MCF 10A (cell line): Measurements from ENCODE around the gene SLC35A5. TPM values are rescaled to one million over a fixed set of nuclear protein-coding genes. Genes with fewer than 3 reads are reported as not detected.

Source experiments
- BruUV-seq: library from RNA; stranded (reverse); fragments of 400-500 nt; replicated peaks from 2 replicates; lab custom pipeline; 2021; lab: Mats Ljungman, UMichigan
- CTCF ChIA-PET: fragments of 300-600 bp; sonication (Branson Sonifier 250); formaldehyde crosslinking; extraction: SDS; loops from one replicate; lab custom pipeline; 2021; ENCODE audit warnings: antibody characterized with exemption, inconsistent platforms; lab: Yijun Ruan, JAX
- POLR2A ChIA-PET: fragments of 300-600, 350-650 bp; sonication (Branson Sonifier 250); formaldehyde crosslinking; extraction: SDS; loops from one replicate; lab custom pipeline; 2020; ENCODE audit warnings: antibody characterized with exemption, inconsistent platforms; lab: Yijun Ruan, JAX
- DNase-seq: peaks from one replicate; pipeline ENCODE4 v3.0.0-alpha.2; 2018; ENCODE audit not compliant: unreplicated experiment
- H3K27ac Mint-ChIP-seq: one replicate; pipeline ENCODE4 v1.8.0; 2022; ENCODE audit warnings: mild to moderate bottlenecking, low read depth, mixed read lengths; ENCODE audit not compliant: unreplicated experiment
- H3K27me3 Mint-ChIP-seq: one replicate; pipeline ENCODE4 v1.8.0; 2022; ENCODE audit warnings: mixed read lengths; ENCODE audit not compliant: insufficient read depth, unreplicated experiment
- H3K36me3 Mint-ChIP-seq: one replicate; pipeline ENCODE4 v1.8.0; 2022; ENCODE audit warnings: mild to moderate bottlenecking, moderate library complexity, mixed read lengths; ENCODE audit not compliant: insufficient read depth, unreplicated experiment
- H3K4me1 Mint-ChIP-seq: one replicate; pipeline ENCODE4 v1.8.0; 2022; ENCODE audit warnings: mixed read lengths; ENCODE audit not compliant: insufficient read depth, unreplicated experiment
- H3K4me3 Mint-ChIP-seq: one replicate; pipeline ENCODE4 v1.8.0; 2022; ENCODE audit warnings: mild to moderate bottlenecking, moderate library complexity, mixed read lengths; ENCODE audit not compliant: unreplicated experiment
- H3K9me3 Mint-ChIP-seq: one replicate; pipeline ENCODE4 v1.8.0; 2022; ENCODE audit warnings: mixed read lengths; ENCODE audit not compliant: unreplicated experiment
- CTCF ChIP-seq: fragments of 200-600 bp; IDR thresholded peaks from one replicate; pipeline ENCODE4 v1.8.0; 2022; ENCODE audit warnings: antibody characterized with exemption, mild to moderate bottlenecking; ENCODE audit not compliant: unreplicated experiment
- intact Hi-C: fragments of 100-400 bp; cut with micrococcal nuclease; formaldehyde crosslinking; loops from 2 replicates; pipeline ENCODE4 v1.14.1; 2022
- total RNA-seq: library from RNA; stranded (reverse); gene quantifications from 2 replicates; pipeline ENCODE4 v1.2.3, GENCODE V29; 2022

The SLC35A5 gene
- total RNA-seq, 1 experiment from 2014 or later, result 26.7 TPM

GRCh38 chr3:112627919-112628466 is 66.1 kb downstream of the SLC35A5 start:
- Mint-ChIP-seq H3K9me3 (no peaks in the 10 kb centered on the region), H3K4me1 (peaks cover 8% of the 10 kb centered on the region), H3K4me3 (no peak overlapping the region), H3K27me3 (no peaks in the 10 kb centered on the region), H3K27ac (no peak overlapping the region), H3K36me3 (no peaks in the 10 kb centered on the region)
- intact Hi-C loops, result no loop called here
- POLR2A ChIA-PET, result interaction anchor here (0.6 kb wide), 1 partner anchor 14 kb away, joined by 3 read pairs; no protein-coding TSS in a partner anchor
- no peak for DNase-seq
- CTCF ChIA-PET, result interaction anchor here (0.6 to 3.1 kb wide), 8 partner anchors 10 to 351 kb away, joined by 3 to 20 read pairs (median 4); no protein-coding TSS in a partner anchor
- no peak for TF ChIP-seq CTCF
- no TSS peak for BruUV-seq

- intact Hi-C loops, result no loop called here
- DNase-seq, result peak; percentile 79
- BruUV-seq, result no TSS peak
- ChIA-PET CTCF (interaction anchor here (0.6 to 3.1 kb wide), 6 partner anchors 13 to 723 kb away, joined by 3 to 20 read pairs (median 3); no protein-coding TSS in a partner anchor), POLR2A (interaction anchor here (0.9 to 1.6 kb wide), 3 partner anchors 12 to 47 kb away, joined by 3 to 8 read pairs (median 4); no protein-coding TSS in a partner anchor)
- Mint-ChIP-seq H3K4me1 (peaks cover 13% of the 10 kb centered on the region), H3K27me3 (no peaks in the 10 kb centered on the region), H3K27ac (peak overlapping the region; percentile 6), H3K4me3 (peak overlapping the region; percentile 29), H3K36me3 (no peaks in the 10 kb centered on the region), H3K9me3 (no peaks in the 10 kb centered on the region)
- no peak for TF ChIP-seq CTCF
Observed at GRCh38 chr3:112629425-112629824, 67.6 kb downstream of the SLC35A5 start.

- Mint-ChIP-seq H3K36me3 (no peaks in the 10 kb centered on the region), H3K27me3 (no peaks in the 10 kb centered on the region), H3K4me1 (peaks cover 7% of the 10 kb centered on the region), H3K27ac (no peak overlapping the region), H3K4me3 (no peak overlapping the region), H3K9me3 (no peaks in the 10 kb centered on the region)
- no peak for DNase-seq
- BruUV-seq, result no TSS peak
- no peak for TF ChIP-seq CTCF
- CTCF ChIA-PET, result interaction anchor here (0.9 kb wide), 1 partner anchor 49 kb away, joined by 4 read pairs; no protein-coding TSS in a partner anchor
- POLR2A ChIA-PET, result interaction anchor here (0.5 to 1.1 kb wide), 2 partner anchors 10 to 143 kb away, joined by 3 read pairs; no protein-coding TSS in a partner anchor
- intact Hi-C loops, result no loop called here
Observed at GRCh38 chr3:112631257-112631656, 69.4 kb downstream of the SLC35A5 start.

- Mint-ChIP-seq H3K4me3 (no peak overlapping the region), H3K9me3 (no peaks in the 10 kb centered on the region), H3K27ac (no peak overlapping the region), H3K4me1 (peaks cover 13% of the 10 kb centered on the region), H3K36me3 (no peaks in the 10 kb centered on the region), H3K27me3 (no peaks in the 10 kb centered on the region)
- BruUV-seq, result no TSS peak
- intact Hi-C loops, result no loop called here
- CTCF ChIA-PET, result interaction anchor here (1.3 to 3.6 kb wide), 2 partner anchors 10 to 50 kb away, joined by 3 to 20 read pairs; no protein-coding TSS in a partner anchor
- no peak for TF ChIP-seq CTCF
- POLR2A ChIA-PET, result interaction anchor here (1.4 kb wide), 1 partner anchor 13 kb away, joined by 4 read pairs; no protein-coding TSS in a partner anchor
- no peak for DNase-seq
Observed at GRCh38 chr3:112632596-112632995, 70.8 kb downstream of the SLC35A5 start.
